WTC11 (cell line): Measurements from ENCODE around the gene NECTIN4. TPM values are rescaled to one million over a fixed set of nuclear protein-coding genes. Genes with fewer than 3 reads are reported as not detected.

Source experiments
- ATAC-seq: fragments of 200-7000 bp; cut with Tn5 transposase; 2 replicates; pipeline ENCODE4 v1.10.0; 2021; ENCODE audit warnings: mild to moderate bottlenecking, moderate library complexity
- CTCF ChIA-PET: fragments of 300-600 bp; sonication (Branson Sonifier 250); formaldehyde crosslinking; loops from one replicate; lab custom pipeline; 2021; ENCODE audit warnings: antibody characterized with exemption; lab: Charles Lee
- POLR2A ChIA-PET: fragments of 350-600 bp; sonication (Branson Sonifier 250); formaldehyde crosslinking; loops from one replicate; lab custom pipeline; 2021; ENCODE audit warnings: antibody characterized with exemption; lab: Charles Lee
- DNase-seq: peaks from one replicate; pipeline ENCODE4 v3.0.0; 2021; ENCODE audit warnings: low spot score
- H3K27ac Mint-ChIP-seq: 2 replicates; pipeline ENCODE4 v1.8.0; 2021; ENCODE audit warnings: mixed read lengths
- H3K27me3 Mint-ChIP-seq: 2 replicates; pipeline ENCODE4 v1.8.0; 2021; ENCODE audit warnings: low read depth, mild to moderate bottlenecking, moderate library complexity, mixed read lengths
- H3K36me3 Mint-ChIP-seq: 2 replicates; pipeline ENCODE4 v1.8.0; 2021; ENCODE audit warnings: mixed read lengths
- H3K4me1 Mint-ChIP-seq: 2 replicates; pipeline ENCODE4 v1.8.0; 2022; ENCODE audit warnings: mixed read lengths
- H3K4me3 Mint-ChIP-seq: 2 replicates; pipeline ENCODE4 v1.8.0; 2021; ENCODE audit warnings: mild to moderate bottlenecking, moderate library complexity, mixed read lengths
- H3K9me3 Mint-ChIP-seq: 2 replicates; pipeline ENCODE4 v1.8.0; 2021; ENCODE audit warnings: mixed read lengths
- E2F1 ChIP-seq: sonication (generic); formaldehyde crosslinking; IDR thresholded peaks from 2 replicates; pipeline ENCODE4 v1.8.0; 2022; ENCODE audit warnings: mild to moderate bottlenecking, missing genetic modification reagents
- E2F5 ChIP-seq: sonication (generic); formaldehyde crosslinking; IDR thresholded peaks from 2 replicates; pipeline ENCODE4 v1.8.1; 2022; ENCODE audit warnings: mild to moderate bottlenecking, moderate library complexity, missing genetic modification reagents
- JAZF1 ChIP-seq: fragments of 250-450 bp; sonication (Bioruptor Pico); IDR thresholded peaks from 2 replicates; pipeline ENCODE4 v1.9.0; 2021; ENCODE audit warnings: moderate library complexity, mild to moderate bottlenecking, inconsistent platforms
- JUN ChIP-seq: sonication (generic); formaldehyde crosslinking; IDR thresholded peaks from 2 replicates; pipeline ENCODE4 v1.8.0; 2023; ENCODE audit warnings: mild to moderate bottlenecking, missing genetic modification reagents
- KAT7 ChIP-seq: sonication (generic); formaldehyde crosslinking; IDR thresholded peaks from 2 replicates; pipeline ENCODE4 v1.8.1; 2023; ENCODE audit warnings: missing genetic modification reagents, mild to moderate bottlenecking, borderline replicate concordance
- NFE2L1 ChIP-seq: sonication (generic); formaldehyde crosslinking; IDR thresholded peaks from 2 replicates; pipeline ENCODE4 v1.8.1; 2023; ENCODE audit warnings: missing genetic modification reagents
- PRDM15 ChIP-seq: sonication (generic); formaldehyde crosslinking; IDR thresholded peaks from 2 replicates; pipeline ENCODE4 v1.8.0; 2022; ENCODE audit warnings: missing genetic modification reagents
- PREB ChIP-seq: sonication (generic); formaldehyde crosslinking; IDR thresholded peaks from 2 replicates; pipeline ENCODE4 v1.8.1; 2022; ENCODE audit warnings: mild to moderate bottlenecking, missing genetic modification reagents, moderate library complexity, borderline replicate concordance
- SMAD3 ChIP-seq: sonication (generic); formaldehyde crosslinking; IDR thresholded peaks from 2 replicates; pipeline ENCODE4 v1.8.0; 2022; ENCODE audit warnings: missing genetic modification reagents, mild to moderate bottlenecking, borderline replicate concordance
- STAT6 ChIP-seq: sonication (generic); formaldehyde crosslinking; conservative IDR thresholded peaks from 2 replicates; pipeline ENCODE4 v1.8.1; 2023; ENCODE audit warnings: mild to moderate bottlenecking, low read depth, missing genetic modification reagents, moderate library complexity
- USF2 ChIP-seq: sonication (generic); formaldehyde crosslinking; IDR thresholded peaks from 2 replicates; pipeline ENCODE4 v1.8.1; 2023; ENCODE audit warnings: mild to moderate bottlenecking, missing genetic modification reagents, moderate library complexity
- ZNF317 ChIP-seq: sonication (generic); formaldehyde crosslinking; IDR thresholded peaks from 2 replicates; pipeline ENCODE4 v1.8.1; 2023; ENCODE audit warnings: low read depth, mild to moderate bottlenecking, moderate library complexity, missing genetic modification reagents, borderline replicate concordance
- ZNF512 ChIP-seq: sonication (generic); formaldehyde crosslinking; IDR thresholded peaks from 2 replicates; pipeline ENCODE4 v1.8.1; 2022; ENCODE audit warnings: missing genetic modification reagents, borderline replicate concordance
- total RNA-seq: library from RNA; stranded (reverse); gene quantifications from 3 replicates; pipeline ENCODE4 v1.2.3, GENCODE V29; 2021

Gene NECTIN4
- total RNA-seq, 1 experiment from 2014 or later: 1.7 TPM

- peak overlapping the region; percentile 62; the same call in 1 of the 2 replicates for H3K27ac Mint-ChIP-seq
- DNase-seq: no peak
- CTCF ChIA-PET: interaction anchor here (0.8 to 8.2 kb wide), 22 partner anchors 10 to 283 kb away, joined by 3 to 109 read pairs (median 8); partner anchors contain the start of genes ARHGAP30, B4GALT3, DEDD and F11R
- ATAC-seq: no peak; the same call in 1 of the 2 replicates
- POLR2A ChIA-PET: interaction anchor here (0.6 to 2.3 kb wide), 4 partner anchors 19 to 98 kb away, joined by 3 to 9 read pairs (median 4); partner anchors contain the start of genes F11R, NIT1 and PFDN2
- peak overlapping the region; percentile 80 for H3K4me3 Mint-ChIP-seq
- H3K4me1 Mint-ChIP-seq: peaks cover 6% of the 10 kb centered on the region
- peaks cover 15% of the 10 kb centered on the region for H3K36me3 Mint-ChIP-seq
- H3K27me3 Mint-ChIP-seq: peaks cover 6% of the 10 kb centered on the region; the same call in 1 of the 2 replicates
- no peaks in the 10 kb centered on the region for H3K9me3 Mint-ChIP-seq
- TF ChIP-seq E2F5 (CRISPR knock-in tag) (no peak), JAZF1 (CRISPR knock-in tag) (no peak), STAT6 (CRISPR knock-in tag) (no peak), ZNF512 (CRISPR knock-in tag) (no peak), NFE2L1 (no peak), USF2 (no peak), ZNF317 (CRISPR knock-in tag) (no peak), KAT7 (CRISPR knock-in tag) (no peak), JUN (no peak), E2F1 (CRISPR knock-in tag) (no peak), PRDM15 (no peak), PREB (no peak), SMAD3 (CRISPR knock-in tag) (no peak)
Measured at GRCh38 chr1:161099090-161099802, 9.9 kb upstream of the NECTIN4 start.
